H1 (cell line): ENCODE data around the gene DRD2. TPM values are rescaled to one million over a fixed set of nuclear protein-coding genes. Genes with fewer than 3 reads are reported as not detected.

ENCODE experiments used
- BCL11A ChIP-seq, 2 experiments: IDR thresholded peaks; one replicate each; pipeline ENCODE4 v1.6.1; 2011; ENCODE audit warnings: low read depth in 2 of 2, low read length in 2 of 2, mild to moderate bottlenecking in 2 of 2
- CBX5 ChIP-seq: fragments of 300-800, 300-1000 bp; sonication (generic); IDR thresholded peaks from 2 replicates; pipeline ENCODE4 v1.7.1; 2016; ENCODE audit warnings: antibody characterized with exemption, low read length, low read depth
- CHD7 ChIP-seq: fragments of 300-600 bp; sonication (generic); IDR thresholded peaks from 2 replicates; pipeline ENCODE4 v1.7.1; 2012; ENCODE audit warnings: low read length, moderate library complexity, mild to moderate bottlenecking, inconsistent platforms; ENCODE audit not compliant: insufficient replicate concordance
- JUN ChIP-seq: IDR thresholded peaks from 2 replicates; pipeline ENCODE4 v1.6.1; 2011; ENCODE audit warnings: low read depth, mild to moderate bottlenecking, improper control_type of control experiment, low read length
- JUND ChIP-seq: IDR thresholded peaks from 2 replicates; pipeline ENCODE4 v1.6.1; 2011; ENCODE audit warnings: mild to moderate bottlenecking, improper control_type of control experiment, low read length
- NANOG ChIP-seq: IDR thresholded peaks from 2 replicates; pipeline ENCODE4 v1.6.1; 2011; ENCODE audit warnings: low read length, low read depth, mild to moderate bottlenecking, inconsistent platforms; ENCODE audit not compliant: insufficient read depth, poor library complexity, severe bottlenecking
- POLR2A ChIP-seq, 2 experiments: IDR thresholded peaks; 1 replicate in 1 of 2; 2 replicates in 1 of 2; pipeline ENCODE4 v1.6.1; 2011; ENCODE audit warnings: low read depth in 2 of 2, low read length in 2 of 2, mild to moderate bottlenecking in 2 of 2; ENCODE audit errors: control extremely low read depth in 1 of 2
- POLR2AphosphoS5 ChIP-seq: IDR thresholded peaks from 2 replicates; pipeline ENCODE4 v1.6.1; 2011; ENCODE audit warnings: low read depth, low read length
- POU5F1 ChIP-seq: IDR thresholded peaks from 2 replicates; pipeline ENCODE4 v1.6.1; 2011; ENCODE audit warnings: low read depth, mild to moderate bottlenecking, low read length, moderate library complexity
- polyA plus RNA-seq, 7 experiments: library from polyadenylated mRNA; depleted of rRNA in 3 of 7; stranded (reverse) in 5 of 7; unstranded in 2 of 7; fragments of >200 nt in 5 of 7; fragments of 200-250 nt in 2 of 7; gene quantifications; 1 replicate in 5 of 7; 2 replicates in 1 of 7; 4 replicates in 1 of 7; pipeline versions ENCODE4 v1.2.1 to v1.2.3, GENCODE V29; 2011 to 2013; ENCODE audit warnings: missing spikeins in 2 of 7, mixed read lengths in 2 of 7
- total RNA-seq: library from RNA; stranded (reverse); fragmentation: NEBNext Ultra II Directional; extraction: Animal tissue kit (Norgen Biotek cat#: 25700); gene quantifications from 2 replicates; pipeline ENCODE4 v1.2.1, GENCODE V29; 2021
- TF ChIP-seq, protein P1 (sequence below): IDR thresholded peaks from 2 replicates; pipeline ENCODE4 v1.6.1; 2012; ENCODE audit warnings: inconsistent platforms
- TF ChIP-seq, protein P2 (sequence below): IDR thresholded peaks from 2 replicates; pipeline ENCODE4 v1.6.1; 2011; ENCODE audit warnings: low read length, improper control_type of control experiment

Gene DRD2
- total and polyA plus RNA-seq, 2 of the 8 experiments (the other 6 are each of a cell fraction or from before 2014, with no cell fraction given): 0.26 to 0.41 TPM

DNA sequence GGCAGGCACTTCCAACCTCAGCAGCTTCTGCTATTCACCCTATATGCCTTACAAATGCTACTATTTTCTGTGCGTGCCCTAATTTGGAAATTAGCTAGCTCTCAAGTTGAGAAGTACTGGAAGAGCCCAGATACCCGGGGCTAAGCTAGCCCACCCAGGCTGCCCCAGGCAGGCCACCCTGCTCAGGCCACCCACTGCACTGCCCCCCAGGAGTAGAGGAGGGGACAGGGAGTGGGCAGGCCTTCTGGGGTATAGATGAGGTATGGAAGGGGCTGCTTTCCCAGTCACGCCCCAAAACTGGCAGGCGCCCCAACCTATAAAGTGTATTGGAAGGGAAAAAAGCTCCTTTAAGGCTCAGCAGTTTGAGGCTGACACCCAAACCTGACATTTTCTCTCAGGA, 43.5 kb downstream of the DRD2 start (continued):
- TF ChIP-seq CHD7 (no peak), CBX5 (no peak), BCL11A (IDR thresholded peaks at IDR 0.05; ENCODE audit: low read depth in 2 of 2, low read length in 2 of 2) (no peak), POLR2AphosphoS5 (no peak), NANOG (no peak), POU5F1 (no peak), POLR2A (IDR thresholded peaks at IDR 0.05; ENCODE audit: control extremely low read depth in 1 of 2, low read depth in 2 of 2, low read length in 2 of 2) (no peak), JUN (no peak), JUND (no peak)
- TF ChIP-seq, protein P1, sequence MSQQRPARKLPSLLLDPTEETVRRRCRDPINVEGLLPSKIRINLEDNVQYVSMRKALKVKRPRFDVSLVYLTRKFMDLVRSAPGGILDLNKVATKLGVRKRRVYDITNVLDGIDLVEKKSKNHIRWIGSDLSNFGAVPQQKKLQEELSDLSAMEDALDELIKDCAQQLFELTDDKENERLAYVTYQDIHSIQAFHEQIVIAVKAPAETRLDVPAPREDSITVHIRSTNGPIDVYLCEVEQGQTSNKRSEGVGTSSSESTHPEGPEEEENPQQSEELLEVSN: no peak
- TF ChIP-seq, protein P2, sequence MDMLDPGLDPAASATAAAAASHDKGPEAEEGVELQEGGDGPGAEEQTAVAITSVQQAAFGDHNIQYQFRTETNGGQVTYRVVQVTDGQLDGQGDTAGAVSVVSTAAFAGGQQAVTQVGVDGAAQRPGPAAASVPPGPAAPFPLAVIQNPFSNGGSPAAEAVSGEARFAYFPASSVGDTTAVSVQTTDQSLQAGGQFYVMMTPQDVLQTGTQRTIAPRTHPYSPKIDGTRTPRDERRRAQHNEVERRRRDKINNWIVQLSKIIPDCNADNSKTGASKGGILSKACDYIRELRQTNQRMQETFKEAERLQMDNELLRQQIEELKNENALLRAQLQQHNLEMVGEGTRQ: no peak
